Measurements from ENCODE around the gene G2E3.

G2E3 gene

DNA sequence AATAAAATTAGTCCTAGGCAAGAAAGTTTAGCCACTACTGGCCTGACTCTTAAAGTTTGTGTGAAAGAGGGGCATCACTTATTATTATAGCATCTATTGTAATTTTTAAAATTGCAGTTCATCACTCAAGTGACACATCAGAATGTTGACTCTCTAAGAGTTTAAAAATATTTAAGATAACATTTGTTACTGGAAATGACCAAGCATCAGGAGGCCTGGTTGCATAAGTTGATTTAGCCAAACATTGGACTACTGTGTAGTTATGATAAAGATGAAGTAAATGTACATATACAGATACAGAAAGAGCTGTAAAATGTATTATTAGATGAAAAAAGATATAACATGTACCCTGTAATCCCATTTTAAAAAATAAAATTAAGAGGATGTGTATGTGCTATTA is 110.6 kb downstream of the G2E3 start:
- no peak overlapping the region for H3K27ac Mint-ChIP-seq
- DNase-seq (ENCODE audit: low spot score in 2 of 2), result no peak
- peaks cover 8% of the 10 kb centered on the region for H3K36me3 Mint-ChIP-seq
- H3K4me3 Mint-ChIP-seq, result no peak overlapping the region
- H3K27me3 Mint-ChIP-seq, result no peaks in the 10 kb centered on the region
- no peaks in the 10 kb centered on the region for H3K4me1 Mint-ChIP-seq
- no peaks in the 10 kb centered on the region for H3K9me3 Mint-ChIP-seq
- no peak for ATAC-seq (ENCODE audit: low read depth)
